Hematopoietic multipotent progenitor cell treated with erythropoietin and hydrocortisone succinate and interleukin-3 and kit ligand, for 15 days (in vitro differentiated cells): Measurements from ENCODE around the gene IGF2BP2.

Source experiments
- DNase-seq: peaks from one replicate; pipeline ENCODE4 v3.0.0-alpha.2; 2015; ENCODE audit warnings: low spot score

The IGF2BP2 gene

GRCh38 chr3:185733980-185734724 lies 90.7 kb downstream of the IGF2BP2 start:
- peak; percentile 62 for DNase-seq

DNA sequence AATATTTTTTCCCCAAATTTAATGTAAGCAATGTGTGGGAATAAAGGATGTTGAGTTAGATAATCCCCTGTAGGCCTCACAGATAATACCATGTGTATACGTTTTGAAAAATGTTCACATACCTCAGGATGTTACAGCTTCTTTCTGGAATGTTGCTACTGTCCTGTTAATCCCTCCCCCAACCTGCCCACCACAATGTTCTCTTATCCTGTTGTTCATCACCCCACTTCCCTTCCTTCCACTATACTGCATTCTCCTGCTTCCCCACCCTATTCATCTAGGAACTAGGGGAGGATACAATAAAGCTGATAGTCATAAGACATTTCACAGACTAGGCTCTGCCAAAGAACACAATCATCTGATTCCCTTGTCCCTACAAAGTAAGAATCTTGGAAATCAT lies 92.1 kb downstream of the IGF2BP2 start:
- DNase-seq = no peak

DNA sequence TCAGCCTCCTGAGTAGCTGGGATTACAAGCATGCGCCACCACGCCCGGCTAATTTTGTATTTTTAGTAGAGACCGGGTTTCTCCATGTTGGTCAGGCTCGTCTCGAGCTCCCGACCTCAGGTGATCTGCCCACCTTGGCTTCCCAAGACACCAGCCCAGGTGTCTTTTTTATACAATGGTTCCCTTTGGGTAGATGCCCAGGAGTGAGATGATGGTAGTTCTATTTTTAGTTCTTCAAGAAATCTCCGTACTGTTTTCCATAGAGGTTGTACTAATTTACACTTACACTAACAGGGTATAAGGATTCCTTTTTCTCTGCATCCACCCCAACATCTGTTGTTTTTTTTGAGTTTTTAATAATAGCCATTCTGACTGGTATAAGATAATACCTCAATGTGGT lies 94.3 kb downstream of the IGF2BP2 start:
- no peak for DNase-seq

- no peak for DNase-seq
Observed at GRCh38 chr3:185729337-185730055, 95.3 kb downstream of the IGF2BP2 start.

- DNase-seq = no peak
Observed at GRCh38 chr3:185728630-185729336, 96.1 kb downstream of the IGF2BP2 start.

DNA sequence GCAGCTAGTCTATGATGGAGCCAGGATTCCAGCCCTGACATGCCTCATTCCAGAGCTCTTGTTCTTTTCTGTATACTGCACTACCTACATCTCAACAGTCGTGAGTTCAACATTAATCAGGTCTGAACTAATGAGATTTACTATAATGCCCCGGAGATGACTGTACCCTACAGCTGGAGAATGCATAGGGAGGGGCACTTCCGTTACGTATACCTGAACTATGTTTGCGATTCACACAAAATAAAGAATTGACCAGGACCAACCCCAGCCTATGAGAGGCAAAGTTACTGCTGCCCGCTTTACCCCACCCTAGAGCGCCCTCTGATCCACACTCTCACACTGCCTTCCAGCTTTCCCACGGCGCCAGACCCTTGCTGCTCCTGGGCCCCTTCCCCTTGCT lies 97.0 kb downstream of the IGF2BP2 start:
- no peak for DNase-seq

DNA sequence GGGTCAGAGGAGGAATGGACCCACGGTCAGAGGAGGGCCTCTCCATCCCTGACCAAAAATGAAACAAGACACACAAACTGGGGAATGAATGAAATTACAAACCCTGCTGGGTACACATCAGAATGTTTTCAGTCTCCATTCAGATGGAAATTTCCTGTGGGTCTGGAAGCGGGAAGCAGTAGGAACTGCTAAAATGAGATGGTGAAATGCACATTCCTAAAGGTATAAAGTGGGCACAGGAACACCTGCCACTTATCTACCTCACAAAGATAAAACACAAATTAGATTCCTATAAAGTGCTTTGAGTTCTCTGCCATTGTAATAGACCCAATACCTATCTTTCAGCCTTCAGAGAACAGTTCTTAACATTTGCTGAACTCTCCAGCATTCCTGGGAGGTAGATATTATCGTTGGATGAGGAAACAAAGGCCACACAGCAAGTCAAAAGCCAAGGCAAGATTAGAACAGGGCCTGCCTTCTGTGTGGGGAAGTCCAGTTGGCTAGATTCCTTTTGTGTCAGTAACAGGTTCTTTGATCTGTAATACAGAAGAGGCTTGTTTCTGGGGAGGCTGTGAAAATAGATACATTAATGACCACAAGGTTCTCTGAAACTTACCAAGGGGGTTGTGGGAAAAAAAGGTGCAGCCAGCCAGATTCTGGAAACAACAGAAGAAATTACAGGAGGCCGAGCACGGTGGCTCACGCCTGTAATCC lies 98.4 kb downstream of the IGF2BP2 start:
- no peak for DNase-seq

DNA sequence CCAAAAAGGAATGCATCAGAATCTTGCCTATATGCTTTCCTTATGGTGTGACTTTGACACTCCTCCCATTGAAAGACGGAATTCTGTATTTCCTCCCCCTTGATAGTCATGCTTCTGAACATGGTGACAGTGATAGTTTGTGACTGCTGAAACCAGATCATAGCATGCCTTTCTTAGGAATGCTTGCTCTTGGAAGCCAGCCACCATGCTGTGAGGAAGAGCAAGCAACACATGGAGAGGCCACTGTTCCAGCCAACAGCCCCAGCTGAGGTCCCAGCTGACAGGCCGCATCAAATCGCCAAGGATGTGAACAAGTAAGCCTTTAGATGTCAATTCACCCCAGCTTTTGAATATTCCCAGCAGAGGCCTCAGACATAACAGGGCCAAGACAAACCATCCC lies 100.1 kb downstream of the IGF2BP2 start:
- DNase-seq = no peak

DNA sequence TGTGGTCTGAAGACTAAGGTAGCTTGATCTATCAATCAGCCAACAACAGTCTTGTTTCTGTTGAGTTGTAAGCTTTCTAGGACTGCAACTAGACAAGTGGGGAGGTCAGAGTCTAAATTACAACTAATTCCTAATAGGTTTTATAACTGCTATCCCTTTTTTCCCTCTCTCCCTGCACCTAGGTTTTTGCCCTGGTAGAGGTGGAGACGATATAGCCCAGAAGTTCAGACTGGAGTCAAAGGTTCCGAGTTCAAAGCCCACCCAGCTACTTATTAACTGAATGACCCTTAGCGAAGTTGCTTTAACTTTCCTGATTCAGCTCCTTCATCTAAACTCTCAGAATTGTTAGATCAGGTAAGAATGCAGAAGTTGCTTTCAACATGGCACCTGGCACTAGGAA lies 100.6 kb downstream of the IGF2BP2 start:
- no peak for DNase-seq

DNA sequence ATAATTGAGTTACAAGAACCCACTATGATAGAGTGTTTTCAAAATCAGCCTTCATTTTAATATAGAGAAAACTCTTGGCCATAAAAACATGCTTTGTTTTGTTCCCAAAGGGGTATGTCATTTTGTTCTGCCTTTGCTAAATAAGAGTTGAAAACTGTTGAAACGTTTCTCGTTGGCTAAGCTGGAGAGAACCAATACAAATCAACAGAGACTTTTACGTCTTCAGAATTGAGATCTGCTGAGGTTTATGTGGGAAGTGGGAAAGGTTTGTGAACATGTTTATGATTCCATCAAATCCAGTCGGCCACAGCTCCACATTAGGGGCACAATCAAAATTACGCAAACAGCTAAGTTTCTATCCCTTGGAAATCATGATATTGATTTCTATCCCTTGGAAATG lies 102.0 kb downstream of the IGF2BP2 start:
- DNase-seq = no peak

DNA sequence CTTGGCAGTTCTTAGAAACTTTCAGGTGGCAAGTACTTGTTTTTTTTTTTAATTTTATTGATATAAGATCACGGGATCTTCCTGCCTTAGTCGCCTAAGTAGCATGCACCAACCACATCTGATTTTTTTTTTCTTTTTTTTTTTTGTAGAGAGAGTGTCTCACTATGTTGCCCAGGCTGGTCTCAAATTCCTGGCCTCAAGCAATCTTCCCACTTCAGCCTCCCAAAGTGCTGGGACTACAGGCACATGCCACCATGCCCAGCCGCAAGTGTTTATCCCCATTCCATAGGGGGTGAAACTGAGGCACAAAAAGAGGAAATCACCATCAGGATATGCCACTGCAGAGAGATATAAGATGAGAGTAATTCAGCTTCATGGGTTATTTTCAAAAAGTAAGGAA lies 102.9 kb downstream of the IGF2BP2 start:
- DNase-seq = no peak

- DNase-seq = no peak
Observed at GRCh38 chr3:185720326-185720725, 104.5 kb downstream of the IGF2BP2 start.

GRCh38 chr3:185718736-185719593 lies 105.9 kb downstream of the IGF2BP2 start:
- DNase-seq = no peak

DNA sequence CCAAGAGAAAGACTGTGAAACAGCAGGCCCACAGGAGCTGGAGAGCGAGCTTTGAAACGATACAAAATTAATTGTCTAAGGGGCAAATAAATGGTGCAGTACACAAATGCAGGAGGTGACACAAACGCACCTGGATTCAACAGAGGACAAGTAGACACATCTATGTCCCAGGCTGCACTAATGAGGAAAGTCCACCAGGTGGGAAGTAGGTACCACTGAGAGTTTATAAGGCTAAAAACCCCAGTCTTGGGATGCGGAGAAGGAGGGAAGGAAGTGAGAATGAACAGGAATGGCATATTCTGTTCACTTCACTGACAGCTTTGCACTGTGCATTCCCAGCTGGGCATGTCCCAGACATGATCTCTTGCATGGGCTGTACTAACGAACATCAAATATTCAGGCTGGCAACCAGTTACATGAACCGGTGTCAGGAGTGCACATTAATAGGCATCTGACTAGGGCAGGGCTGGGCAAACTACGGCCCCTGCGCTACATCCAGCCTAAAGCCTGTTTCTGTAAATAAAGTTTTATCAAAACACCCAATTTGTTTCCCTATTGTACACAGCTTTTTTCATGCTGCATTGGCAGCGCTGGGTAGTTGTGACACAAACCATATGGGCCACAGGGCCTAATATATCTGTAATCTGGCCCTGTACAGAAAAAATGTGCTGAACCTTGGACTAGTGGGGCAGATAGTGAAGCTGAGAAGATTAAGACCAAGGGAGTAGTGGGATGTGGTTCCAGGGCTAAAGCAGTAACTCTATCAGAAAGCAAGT lies 107.0 kb downstream of the IGF2BP2 start:
- DNase-seq = no peak

DNA sequence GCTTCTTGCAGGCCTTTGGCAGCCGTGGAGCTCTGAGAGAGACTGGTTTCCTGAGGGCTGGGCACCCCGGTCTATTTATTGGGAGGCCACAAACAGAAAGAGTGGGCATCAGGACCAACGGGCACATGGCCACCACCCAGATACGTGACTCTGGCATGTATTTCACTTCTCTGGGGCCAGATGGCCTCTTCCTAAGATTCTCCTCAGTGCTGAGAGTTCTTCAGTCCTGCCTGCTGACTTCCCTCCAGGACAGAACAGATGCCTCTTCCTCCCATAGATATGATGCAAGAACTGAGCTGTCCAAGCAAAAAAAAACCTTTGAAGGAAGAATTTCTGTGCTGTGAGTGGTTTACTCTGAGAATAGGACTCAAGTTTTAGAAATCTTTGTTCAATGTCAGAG lies 107.7 kb downstream of the IGF2BP2 start:
- DNase-seq = no peak

DNA sequence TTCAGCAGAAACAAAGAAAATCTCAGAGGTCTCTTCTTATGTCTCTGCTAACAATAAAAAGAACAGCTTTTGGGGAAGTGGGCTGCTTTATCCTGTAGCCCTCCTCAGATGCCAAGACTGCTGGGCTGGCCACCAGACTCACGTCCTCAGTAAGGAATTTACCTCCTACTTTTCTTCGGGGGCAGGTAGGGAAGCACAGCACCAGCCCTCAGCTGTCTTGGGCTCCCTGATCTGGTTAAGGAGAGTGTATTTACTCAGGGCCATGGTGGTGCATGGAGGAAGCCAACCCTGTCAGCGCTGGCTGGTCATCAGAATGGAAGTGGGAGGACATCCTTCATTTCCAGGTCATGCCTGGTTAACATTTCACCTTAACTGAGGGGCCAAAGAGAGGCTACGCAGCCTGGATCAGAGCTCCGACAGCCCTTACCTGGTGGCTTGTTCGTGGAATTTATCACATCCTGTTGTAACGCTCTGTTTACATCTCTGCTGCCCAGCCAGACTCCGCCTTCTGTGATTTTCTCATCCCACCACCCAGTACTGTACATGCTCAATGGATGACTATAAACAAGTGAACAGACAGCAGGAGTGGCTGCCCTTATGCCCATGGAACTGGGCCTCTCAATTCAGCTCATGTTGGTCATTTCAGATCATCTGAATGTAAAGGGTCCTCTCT lies 108.3 kb downstream of the IGF2BP2 start:
- no peak for DNase-seq

GRCh38 chr3:185715091-185715490 lies 109.8 kb downstream of the IGF2BP2 start:
- no peak for DNase-seq

DNA sequence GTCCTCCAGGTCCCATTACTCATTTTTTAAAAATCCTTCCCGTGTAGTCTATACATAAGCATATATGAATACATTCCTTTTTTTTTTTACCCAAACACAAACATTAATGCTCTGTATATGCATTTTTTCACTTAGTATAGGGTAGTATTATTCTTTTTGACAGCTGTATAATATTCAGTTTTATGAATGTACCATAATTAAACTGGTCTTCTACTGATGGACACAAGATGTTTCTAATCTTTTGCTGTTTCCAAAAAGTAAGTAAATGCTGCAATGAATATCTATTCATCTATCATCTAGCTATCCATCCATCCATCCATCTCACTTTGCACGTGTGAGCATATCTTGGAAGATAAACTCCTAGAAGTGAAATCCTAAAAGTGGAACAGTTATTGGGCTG lies 110.8 kb downstream of the IGF2BP2 start:
- no peak for DNase-seq

DNA sequence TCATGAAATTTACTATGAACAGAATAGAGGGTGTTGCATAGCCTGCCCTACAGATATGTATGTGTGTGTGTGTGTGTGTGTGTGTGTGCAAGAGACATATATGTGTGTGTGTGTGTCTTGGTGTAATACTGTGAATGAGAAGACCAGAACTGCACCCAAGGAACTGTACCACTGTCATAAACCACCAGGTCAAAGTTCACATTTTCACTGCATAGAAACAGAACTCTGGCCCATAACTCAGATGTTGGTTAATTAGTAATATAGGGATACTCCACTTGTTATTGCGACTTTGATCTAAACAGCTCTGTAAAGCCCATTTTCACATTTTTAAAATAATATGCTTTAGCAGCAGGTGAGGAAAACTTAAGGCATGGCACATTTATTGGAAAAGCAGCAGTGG lies 111.8 kb downstream of the IGF2BP2 start:
- DNase-seq = no peak

DNA sequence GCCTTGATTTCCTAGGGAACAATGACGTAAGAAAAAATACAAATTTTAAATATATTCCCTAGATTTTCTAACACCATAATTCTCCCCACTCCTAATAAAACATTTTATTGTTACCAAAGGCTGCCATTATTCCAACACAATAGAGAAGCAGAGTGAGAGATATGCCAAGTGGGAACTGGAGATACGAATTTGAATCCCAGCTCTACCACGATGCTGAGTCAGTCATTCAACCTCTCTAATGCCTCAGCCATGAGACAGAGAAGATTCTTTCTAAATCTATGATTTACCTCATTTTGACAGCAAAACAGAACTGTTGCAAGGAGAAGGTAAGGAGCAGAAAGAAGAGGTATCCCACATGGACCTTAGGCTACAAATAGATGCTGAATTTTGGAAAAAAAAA lies 112.5 kb downstream of the IGF2BP2 start:
- no peak for DNase-seq
